Measurements from ENCODE around the gene MCF2L. TPM values are rescaled to one million over a fixed set of nuclear protein-coding genes. Genes with fewer than 3 reads are reported as not detected.

Gene MCF2L
- total and polyA plus RNA-seq, 12 donors: 29.6 to 99.8 (median 45.3) TPM

DNA sequence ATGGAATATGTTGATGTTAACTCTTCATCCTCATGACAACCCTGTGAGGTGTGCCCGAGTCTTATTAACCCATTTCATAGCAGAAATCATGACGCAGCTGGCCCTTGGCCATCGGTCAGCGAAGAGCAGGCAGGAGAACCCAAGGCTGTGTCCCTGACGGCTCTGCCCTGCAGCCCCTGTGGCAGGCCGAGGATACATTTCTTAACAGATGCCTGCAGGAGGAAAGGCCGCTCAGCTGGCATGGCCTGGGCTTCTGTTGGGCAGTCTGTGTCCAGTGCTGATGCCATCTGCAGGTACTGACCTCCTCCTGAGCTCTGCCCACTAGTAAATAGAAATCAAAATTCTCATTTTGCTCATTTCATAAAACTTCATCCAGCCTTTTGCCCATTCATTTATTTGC, 35.4 kb upstream of the MCF2L start:
- ATAC-seq (no peak), DNase-seq (no peak)
- H3K27me3 ChIP-seq: peaks cover 0 to 44% (median 11%) of the 10 kb centered on the region in 7 donors
- no peaks in the 10 kb centered on the region for H3K36me3 ChIP-seq
- intact Hi-C loops (cut with DNase I): no loop called here
- no peaks in the 10 kb centered on the region for H3K9me3 ChIP-seq
- TF ChIP-seq, protein P1, sequence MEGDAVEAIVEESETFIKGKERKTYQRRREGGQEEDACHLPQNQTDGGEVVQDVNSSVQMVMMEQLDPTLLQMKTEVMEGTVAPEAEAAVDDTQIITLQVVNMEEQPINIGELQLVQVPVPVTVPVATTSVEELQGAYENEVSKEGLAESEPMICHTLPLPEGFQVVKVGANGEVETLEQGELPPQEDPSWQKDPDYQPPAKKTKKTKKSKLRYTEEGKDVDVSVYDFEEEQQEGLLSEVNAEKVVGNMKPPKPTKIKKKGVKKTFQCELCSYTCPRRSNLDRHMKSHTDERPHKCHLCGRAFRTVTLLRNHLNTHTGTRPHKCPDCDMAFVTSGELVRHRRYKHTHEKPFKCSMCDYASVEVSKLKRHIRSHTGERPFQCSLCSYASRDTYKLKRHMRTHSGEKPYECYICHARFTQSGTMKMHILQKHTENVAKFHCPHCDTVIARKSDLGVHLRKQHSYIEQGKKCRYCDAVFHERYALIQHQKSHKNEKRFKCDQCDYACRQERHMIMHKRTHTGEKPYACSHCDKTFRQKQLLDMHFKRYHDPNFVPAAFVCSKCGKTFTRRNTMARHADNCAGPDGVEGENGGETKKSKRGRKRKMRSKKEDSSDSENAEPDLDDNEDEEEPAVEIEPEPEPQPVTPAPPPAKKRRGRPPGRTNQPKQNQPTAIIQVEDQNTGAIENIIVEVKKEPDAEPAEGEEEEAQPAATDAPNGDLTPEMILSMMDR (IDR thresholded peaks at IDR 0.05): no peak
- peaks cover 10 to 32% (median 19%) of the 10 kb centered on the region in 9 donors for H3K4me1 ChIP-seq
- WGBS, 2 donors: 93 to 97% methylated on average over 7 of the region's 7 CpGs
- H3K27ac ChIP-seq: no peak overlapping the region
- no peak overlapping the region for H3K4me3 ChIP-seq

DNA sequence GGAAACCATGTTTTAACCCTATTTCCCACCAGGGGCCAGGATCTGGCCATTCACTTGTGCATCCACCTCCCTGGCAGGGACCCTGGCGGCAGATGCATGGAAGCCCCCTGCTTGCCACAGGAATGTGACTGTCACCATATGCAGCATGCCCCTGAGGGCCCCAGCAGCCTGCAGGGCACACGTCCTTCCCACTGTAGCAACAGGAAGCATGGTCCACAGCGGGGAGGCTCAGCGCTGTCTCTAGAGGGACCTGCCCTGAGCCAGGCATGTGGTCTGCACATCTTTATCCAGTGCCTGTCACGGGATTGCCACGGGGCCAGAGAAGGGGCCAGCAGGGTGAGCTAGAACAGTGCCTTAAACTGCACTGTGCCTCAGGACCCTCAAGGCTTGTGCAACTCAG, 34.9 kb upstream of the MCF2L start:
- TF ChIP-seq, protein P1 (IDR thresholded peaks at IDR 0.05): no peak
- DNase-seq (no peak), ATAC-seq (peak in 1 of 8 donors; percentile 8)
- H3K4me1 ChIP-seq: peaks cover 8 to 28% (median 15%) of the 10 kb centered on the region in 9 donors
- no peak overlapping the region for H3K4me3 ChIP-seq
- H3K27ac ChIP-seq: no peak overlapping the region
- WGBS, 2 donors: 59 to 68% methylated on average over 6 of the region's 6 CpGs
- intact Hi-C loops (cut with DNase I): no loop called here
- no peaks in the 10 kb centered on the region for H3K36me3 ChIP-seq
- no peaks in the 10 kb centered on the region for H3K9me3 ChIP-seq
- H3K27me3 ChIP-seq: peaks cover 0 to 42% (median 11%) of the 10 kb centered on the region in 7 donors

DNA sequence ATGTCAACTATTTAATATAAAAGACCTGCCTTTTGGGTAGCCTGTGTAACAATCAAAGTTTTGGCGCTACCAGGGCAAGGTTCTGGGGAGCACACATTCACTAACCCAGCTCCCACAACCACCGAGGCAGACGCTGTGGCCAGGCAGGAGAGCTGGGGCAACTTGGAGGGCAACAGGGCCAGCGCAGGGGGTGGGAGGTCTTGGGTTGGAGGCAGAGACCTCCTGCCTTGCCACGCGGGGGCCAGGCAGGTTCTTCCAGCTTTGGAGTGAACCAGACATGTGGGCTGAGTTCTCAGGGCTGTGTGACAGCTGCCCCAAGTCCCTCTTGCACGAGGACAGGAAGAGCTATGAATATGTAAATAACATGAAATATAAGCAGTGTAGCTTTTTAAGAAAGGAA, 30.3 kb upstream of the MCF2L start:
- WGBS, 2 donors: 74 to 83% methylated on average over 7 of the region's 7 CpGs
- no peak overlapping the region for H3K27ac ChIP-seq
- peaks cover 0 to 16% (median 0%) of the 10 kb centered on the region in 7 donors for H3K27me3 ChIP-seq
- no peaks in the 10 kb centered on the region for H3K9me3 ChIP-seq
- DNase-seq: no peak
- H3K36me3 ChIP-seq: no peaks in the 10 kb centered on the region
- ATAC-seq: no peak
- TF ChIP-seq, protein P1 (IDR thresholded peaks at IDR 0.05): no peak
- intact Hi-C loops (cut with DNase I): no loop called here
- no peak overlapping the region for H3K4me3 ChIP-seq
- H3K4me1 ChIP-seq: peaks cover 0 to 11% (median 7%) of the 10 kb centered on the region in 9 donors

DNA sequence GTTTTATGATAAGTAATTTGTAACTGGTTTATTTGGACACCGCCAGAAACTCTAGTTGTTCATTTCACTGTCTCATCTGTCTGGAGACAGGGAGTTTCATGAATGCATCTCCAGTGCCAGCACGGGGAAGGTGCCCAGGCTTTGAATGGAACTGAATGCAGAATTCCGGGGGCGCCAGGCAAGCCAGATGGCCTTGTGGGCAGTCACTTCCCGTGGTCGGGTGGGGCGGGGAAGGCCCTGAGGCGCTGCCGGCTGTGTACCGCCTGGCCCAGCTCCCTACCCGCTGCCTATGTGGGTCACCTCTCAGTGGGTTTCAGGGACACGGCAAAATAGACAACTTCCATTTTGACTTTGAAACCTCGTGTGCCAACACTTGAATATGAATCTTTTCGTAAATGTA, 28.8 kb upstream of the MCF2L start:
- Histone ChIP-seq H3K4me1 (peaks cover 0 to 13% (median 12%) of the 10 kb centered on the region in 9 donors), H3K4me3 (no peak overlapping the region), H3K36me3 (no peaks in the 10 kb centered on the region), H3K27ac (no peak overlapping the region), H3K27me3 (peaks cover 0 to 30% (median 0%) of the 10 kb centered on the region in 7 donors), H3K9me3 (no peaks in the 10 kb centered on the region)
- DNase-seq: no peak
- TF ChIP-seq, protein P1 (IDR thresholded peaks at IDR 0.05): no peak
- WGBS, 2 donors: 39 to 43% methylated on average over 14 of the region's 14 CpGs
- intact Hi-C loops (cut with DNase I): loop anchor here in 8 of 10 donors (5.0 to 10.0 kb wide), 8 partner anchors 42 to 455 kb away; no protein-coding TSS in a partner anchor
- ATAC-seq: peak in 2 of 8 donors; percentile 15 to 18
